Measurements from ENCODE around the gene PAK1. TPM values are rescaled to one million over a fixed set of nuclear protein-coding genes. Genes with fewer than 3 reads are reported as not detected.

Gene PAK1
- total and polyA plus RNA-seq, 12 donors, result 12.4 to 31.5 (median 23.4) TPM

DNA sequence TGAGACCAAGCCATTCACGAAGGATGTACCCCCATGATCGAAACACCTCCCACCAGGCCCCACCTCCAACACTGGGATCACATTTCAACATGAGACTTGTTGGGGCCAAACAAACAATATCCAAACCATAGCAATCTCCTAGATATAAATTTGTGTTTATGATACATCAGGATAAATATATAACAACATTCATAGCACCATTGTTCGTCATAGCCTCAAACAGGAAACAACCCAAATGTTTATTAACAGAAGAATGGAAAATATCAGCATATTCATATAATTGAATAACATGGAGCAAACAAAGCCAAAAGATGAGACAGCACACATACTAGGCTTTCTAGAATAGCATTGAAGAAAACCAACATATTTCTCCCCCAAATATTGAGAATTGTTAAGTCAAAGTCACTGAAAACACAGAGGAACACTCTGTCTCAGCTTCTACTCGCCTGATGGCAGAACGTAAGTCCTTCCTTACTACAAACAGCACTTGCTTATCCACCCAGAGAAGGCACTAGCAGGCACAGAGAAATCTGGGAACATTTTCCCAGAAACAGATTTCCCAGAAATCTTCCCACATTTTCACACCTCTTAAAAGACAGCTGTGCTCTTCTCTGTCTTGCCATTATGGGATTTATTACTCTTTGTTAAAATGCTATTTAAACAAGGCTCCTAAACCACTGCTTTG lies 164.4 kb downstream of the PAK1 start:
- no peaks in the 10 kb centered on the region for H3K27me3 ChIP-seq
- no peak overlapping the region for H3K4me3 ChIP-seq
- intact Hi-C loops (cut with DNase I), result no loop called here
- no peak for TF ChIP-seq POLR2A (IDR thresholded peaks at IDR 0.05)
- TF ChIP-seq, protein P1, sequence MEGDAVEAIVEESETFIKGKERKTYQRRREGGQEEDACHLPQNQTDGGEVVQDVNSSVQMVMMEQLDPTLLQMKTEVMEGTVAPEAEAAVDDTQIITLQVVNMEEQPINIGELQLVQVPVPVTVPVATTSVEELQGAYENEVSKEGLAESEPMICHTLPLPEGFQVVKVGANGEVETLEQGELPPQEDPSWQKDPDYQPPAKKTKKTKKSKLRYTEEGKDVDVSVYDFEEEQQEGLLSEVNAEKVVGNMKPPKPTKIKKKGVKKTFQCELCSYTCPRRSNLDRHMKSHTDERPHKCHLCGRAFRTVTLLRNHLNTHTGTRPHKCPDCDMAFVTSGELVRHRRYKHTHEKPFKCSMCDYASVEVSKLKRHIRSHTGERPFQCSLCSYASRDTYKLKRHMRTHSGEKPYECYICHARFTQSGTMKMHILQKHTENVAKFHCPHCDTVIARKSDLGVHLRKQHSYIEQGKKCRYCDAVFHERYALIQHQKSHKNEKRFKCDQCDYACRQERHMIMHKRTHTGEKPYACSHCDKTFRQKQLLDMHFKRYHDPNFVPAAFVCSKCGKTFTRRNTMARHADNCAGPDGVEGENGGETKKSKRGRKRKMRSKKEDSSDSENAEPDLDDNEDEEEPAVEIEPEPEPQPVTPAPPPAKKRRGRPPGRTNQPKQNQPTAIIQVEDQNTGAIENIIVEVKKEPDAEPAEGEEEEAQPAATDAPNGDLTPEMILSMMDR (IDR thresholded peaks at IDR 0.05), result no peak
- WGBS, 4 donors, result 84 to 92% (median 88%) methylated on average over 5 of the region's 5 CpGs
- no peaks in the 10 kb centered on the region for H3K9me3 ChIP-seq (replicated peaks in 1 of 3)
- no peak overlapping the region for H3K27ac ChIP-seq
- no peaks in the 10 kb centered on the region for H3K4me1 ChIP-seq (replicated peaks in 1 of 2)
- H3K36me3 ChIP-seq (replicated peaks in 1 of 2), result no peaks in the 10 kb centered on the region
- no peak for DNase-seq

DNA sequence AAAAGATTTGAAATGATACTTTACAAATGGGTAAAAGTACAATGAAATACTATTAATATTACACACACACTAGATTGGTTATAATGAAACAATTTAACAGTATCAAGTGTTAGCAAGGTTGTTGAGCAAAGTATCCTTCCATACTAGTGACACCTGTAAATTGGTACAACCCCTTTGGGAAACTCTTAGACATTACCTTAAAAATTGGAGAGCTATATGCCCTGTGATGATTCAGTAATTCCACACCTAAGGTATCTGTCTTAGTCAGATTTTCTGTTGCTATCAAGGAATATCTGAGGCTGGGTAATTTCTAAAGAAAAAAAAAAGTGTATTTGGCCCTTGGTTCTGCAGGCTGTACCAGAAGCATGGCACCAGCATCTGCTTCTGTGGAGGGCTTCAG lies 165.1 kb downstream of the PAK1 start:
- no peak for DNase-seq
- intact Hi-C loops (cut with DNase I), result no loop called here
- no peaks in the 10 kb centered on the region for H3K27me3 ChIP-seq
- H3K4me1 ChIP-seq (replicated peaks in 1 of 2), result no peaks in the 10 kb centered on the region
- no peak overlapping the region for H3K4me3 ChIP-seq
- H3K9me3 ChIP-seq (replicated peaks in 1 of 3), result no peaks in the 10 kb centered on the region
- H3K36me3 ChIP-seq (replicated peaks in 1 of 2), result no peaks in the 10 kb centered on the region
- H3K27ac ChIP-seq, result no peak overlapping the region
- TF ChIP-seq, protein P1 (IDR thresholded peaks at IDR 0.05), result no peak
- no peak for TF ChIP-seq POLR2A (IDR thresholded peaks at IDR 0.05)

DNA sequence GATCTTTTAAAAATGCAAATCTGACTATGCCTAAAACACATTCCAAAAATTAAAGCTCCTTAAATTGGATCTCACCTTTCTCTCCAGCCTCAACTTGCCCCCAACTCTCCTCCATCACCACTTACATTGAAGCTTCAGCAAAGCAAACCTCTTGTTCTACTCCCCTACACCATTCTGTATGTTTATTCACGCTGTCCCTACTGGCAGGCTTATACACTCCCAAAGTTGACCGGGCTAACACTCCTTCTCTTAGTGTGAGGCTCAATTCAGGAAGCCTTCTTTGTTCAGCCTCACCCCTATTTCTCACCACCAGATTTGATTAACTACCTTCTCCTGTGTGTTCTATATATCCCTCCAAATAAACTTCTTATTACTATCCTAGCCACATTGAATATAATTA lies 170.6 kb downstream of the PAK1 start:
- Histone ChIP-seq H3K27me3 (no peaks in the 10 kb centered on the region), H3K27ac (no peak overlapping the region), H3K9me3 (replicated peaks in 1 of 3) (no peaks in the 10 kb centered on the region), H3K36me3 (replicated peaks in 1 of 2) (no peaks in the 10 kb centered on the region), H3K4me3 (no peak overlapping the region), H3K4me1 (replicated peaks in 1 of 2) (no peaks in the 10 kb centered on the region)
- no peak for DNase-seq
- TF ChIP-seq, protein P1 (IDR thresholded peaks at IDR 0.05), result no peak
- no peak for TF ChIP-seq POLR2A (IDR thresholded peaks at IDR 0.05)
- intact Hi-C loops (cut with DNase I), result no loop called here
- WGBS, 4 donors, result 86 to 95% (median 92%) methylated on average over 2 of the region's 2 CpGs

DNA sequence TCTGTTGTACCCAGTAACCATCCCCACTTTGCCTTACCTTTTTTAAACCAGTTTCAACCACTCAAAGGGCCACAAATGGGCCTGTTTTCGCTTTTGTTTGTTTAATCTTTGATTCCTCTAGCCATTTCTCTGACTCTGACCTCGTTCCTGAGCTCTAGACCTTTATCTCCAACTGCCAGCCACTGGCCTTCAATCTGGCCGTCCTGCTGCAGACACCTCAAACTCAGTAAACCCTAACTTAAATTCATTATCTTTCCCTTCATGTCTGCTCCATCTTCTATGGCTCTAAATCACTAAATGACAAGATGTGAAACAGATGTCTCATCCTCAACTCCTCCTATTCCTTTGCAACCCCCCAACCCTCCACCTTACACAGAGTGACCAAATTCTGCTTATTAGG lies 171.1 kb downstream of the PAK1 start:
- intact Hi-C loops (cut with DNase I), result no loop called here
- Histone ChIP-seq H3K27ac (no peak overlapping the region), H3K4me3 (no peak overlapping the region), H3K9me3 (replicated peaks in 1 of 3) (no peaks in the 10 kb centered on the region), H3K4me1 (replicated peaks in 1 of 2) (no peaks in the 10 kb centered on the region), H3K27me3 (no peaks in the 10 kb centered on the region), H3K36me3 (replicated peaks in 1 of 2) (no peaks in the 10 kb centered on the region)
- TF ChIP-seq POLR2A (IDR thresholded peaks at IDR 0.05), result no peak
- TF ChIP-seq, protein P1 (IDR thresholded peaks at IDR 0.05), result no peak
- 43 to 53% (median 49%) methylated on average over 3 of the region's 3 CpGs for WGBS, 4 donors
- DNase-seq, result no peak
